ENCODE data around the gene PGAM1. TPM values are rescaled to one million over a fixed set of nuclear protein-coding genes. Genes with fewer than 3 reads are reported as not detected.
A peak's percentile ranks its signal among the peaks of the same experiment; 100 is the strongest.

The PGAM1 gene
- total and polyA plus RNA-seq, 12 donors, result 55.4 to 627 (median 397) TPM

DNA sequence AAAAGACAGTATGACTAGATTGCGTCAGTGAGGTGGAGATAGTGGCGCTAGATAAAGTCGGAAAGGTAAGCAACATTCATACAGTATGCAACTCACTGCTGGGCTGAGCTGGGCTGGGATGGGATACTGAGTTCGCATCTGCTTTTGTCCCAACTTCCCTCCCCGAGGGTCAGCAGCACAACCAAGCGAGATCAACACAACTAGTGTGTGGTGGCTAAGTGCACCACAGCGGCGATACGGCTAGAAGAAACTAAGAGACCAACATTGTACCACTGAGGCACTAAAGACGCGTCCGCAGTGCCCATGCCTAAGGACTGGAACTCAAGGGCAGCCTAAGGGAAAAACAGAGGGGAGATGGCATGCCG is 19.3 kb downstream of the PGAM1 start:
- H3K36me3 ChIP-seq (replicated peaks in 1 of 2), result peaks cover 0 to 20% of the 10 kb centered on the region in 2 donors
- 1 to 3% (median 2%) methylated on average over 13 of the region's 13 CpGs for WGBS, 4 donors
- no peaks in the 10 kb centered on the region for H3K9me3 ChIP-seq (replicated peaks in 1 of 3)
- peaks cover 14 to 39% of the 10 kb centered on the region in 2 donors for H3K4me1 ChIP-seq (replicated peaks in 1 of 2)
- peak overlapping the region; percentile 53 to 98 (median 70) for H3K4me3 ChIP-seq
- peak overlapping the region in 3 of 5 donors; percentile 17 to 79 (median 73) for H3K27ac ChIP-seq
- intact Hi-C loops (cut with DNase I), result no loop called here
- H3K27me3 ChIP-seq, result no peaks in the 10 kb centered on the region
- DNase-seq, result peak in 1 of 7 donors; percentile 35
- TF ChIP-seq, protein P1, sequence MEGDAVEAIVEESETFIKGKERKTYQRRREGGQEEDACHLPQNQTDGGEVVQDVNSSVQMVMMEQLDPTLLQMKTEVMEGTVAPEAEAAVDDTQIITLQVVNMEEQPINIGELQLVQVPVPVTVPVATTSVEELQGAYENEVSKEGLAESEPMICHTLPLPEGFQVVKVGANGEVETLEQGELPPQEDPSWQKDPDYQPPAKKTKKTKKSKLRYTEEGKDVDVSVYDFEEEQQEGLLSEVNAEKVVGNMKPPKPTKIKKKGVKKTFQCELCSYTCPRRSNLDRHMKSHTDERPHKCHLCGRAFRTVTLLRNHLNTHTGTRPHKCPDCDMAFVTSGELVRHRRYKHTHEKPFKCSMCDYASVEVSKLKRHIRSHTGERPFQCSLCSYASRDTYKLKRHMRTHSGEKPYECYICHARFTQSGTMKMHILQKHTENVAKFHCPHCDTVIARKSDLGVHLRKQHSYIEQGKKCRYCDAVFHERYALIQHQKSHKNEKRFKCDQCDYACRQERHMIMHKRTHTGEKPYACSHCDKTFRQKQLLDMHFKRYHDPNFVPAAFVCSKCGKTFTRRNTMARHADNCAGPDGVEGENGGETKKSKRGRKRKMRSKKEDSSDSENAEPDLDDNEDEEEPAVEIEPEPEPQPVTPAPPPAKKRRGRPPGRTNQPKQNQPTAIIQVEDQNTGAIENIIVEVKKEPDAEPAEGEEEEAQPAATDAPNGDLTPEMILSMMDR (IDR thresholded peaks at IDR 0.05), result no peak
- no peak for TF ChIP-seq POLR2A (IDR thresholded peaks at IDR 0.05)

DNA sequence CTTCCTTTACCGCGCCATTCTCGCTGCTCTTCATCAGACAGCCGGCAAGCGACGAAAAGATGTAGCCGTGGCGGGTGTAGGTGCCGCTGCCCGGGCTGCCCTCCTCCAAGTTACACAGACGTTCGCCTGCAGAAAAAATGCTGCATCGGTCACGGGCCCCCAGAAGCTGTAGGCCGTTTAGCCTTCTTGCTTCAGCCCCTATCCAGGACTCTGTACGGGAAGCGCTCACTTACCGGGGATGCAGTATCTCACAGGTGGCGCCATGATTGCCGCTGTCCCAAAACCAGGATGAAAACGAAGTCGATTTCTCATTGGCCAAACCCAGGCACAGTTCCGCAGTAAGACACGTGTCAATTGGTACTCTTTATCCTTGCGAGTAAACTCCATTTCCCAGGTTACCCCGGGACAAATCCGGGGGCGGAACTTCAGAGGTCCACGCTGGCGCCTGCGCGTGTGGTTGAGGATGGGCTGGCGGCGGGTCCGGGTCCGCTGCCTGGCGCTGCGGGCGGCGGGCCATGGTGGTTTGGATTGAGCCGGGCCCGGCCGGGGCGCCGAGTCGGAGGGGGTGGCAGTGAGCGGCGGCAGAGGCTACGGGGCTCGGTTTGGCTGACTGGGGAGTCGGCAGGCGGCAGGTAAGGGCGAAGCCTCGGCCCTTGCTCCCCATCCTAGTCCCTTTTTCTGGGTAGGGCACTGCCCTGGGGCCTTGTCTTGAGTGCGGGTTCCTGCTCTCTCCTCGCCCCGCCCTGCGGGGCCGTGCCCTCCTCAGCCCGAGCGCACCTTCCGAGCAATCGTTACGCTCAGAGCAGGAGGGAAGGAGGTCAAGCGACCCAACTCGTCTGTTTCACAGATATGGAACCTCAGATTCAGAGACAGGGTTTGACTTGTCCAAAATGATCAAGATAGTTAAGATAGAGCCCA is 20.0 kb downstream of the PGAM1 start, which contains the start of the genes EXOSC1 and ZDHHC16:
TSS of gene EXOSC1 (minus strand) at position 285 of the 918 bp plus-strand sequence. CDS start at position 264, 21 bp downstream.
TSS of gene ZDHHC16 (plus strand) at position 454 of the 918 bp plus-strand sequence. CDS start 5,501 bp downstream, outside the sequence.
- Histone ChIP-seq H3K27me3 (no peaks in the 10 kb centered on the region), H3K27ac (peak within 1 kb of the TSS in 4 of 5 donors; percentile 7 to 79 (median 45)), H3K4me1 (replicated peaks in 1 of 2) (peaks cover 14 to 40% of the 10 kb centered on the region in 2 donors), H3K9me3 (replicated peaks in 1 of 3) (no peaks in the 10 kb centered on the region), H3K36me3 (replicated peaks in 1 of 2) (peaks cover 0 to 13% of the 10 kb centered on the region in 2 donors), H3K4me3 (peak within 1 kb of the TSS; percentile 53 to 98 (median 70))
- TF ChIP-seq, protein P1 (IDR thresholded peaks at IDR 0.05), result no peak
- TF ChIP-seq POLR2A (IDR thresholded peaks at IDR 0.05), result peak; percentile 62 to 65
- intact Hi-C loops (cut with DNase I), result no loop called here
- DNase-seq, result peak; percentile 90 to 97 (median 93)
- 0 to 1% (median 0%) methylated on average over 33 to 66 of the region's 66 CpGs for WGBS, 4 donors

DNA sequence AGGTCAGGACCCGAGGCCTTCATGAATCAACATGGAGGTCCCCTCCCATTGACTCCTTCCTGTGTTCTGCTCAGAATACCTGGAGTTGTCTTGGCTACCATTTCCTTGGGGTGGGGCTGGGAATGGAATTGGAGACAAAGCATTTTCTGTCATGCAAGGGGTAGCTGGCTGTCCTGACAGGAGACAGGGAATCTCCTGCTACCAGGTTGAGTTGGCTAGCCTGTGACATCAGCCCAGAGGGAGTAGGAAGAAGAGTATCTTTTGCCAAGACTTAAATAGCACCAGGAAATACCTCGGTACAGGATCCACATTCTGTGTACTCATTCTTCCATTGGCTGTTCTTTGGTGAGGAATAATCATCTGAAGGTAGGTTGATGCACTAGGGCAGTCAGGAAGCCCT is 24.8 kb downstream of the PGAM1 start:
- H3K27me3 ChIP-seq, result no peaks in the 10 kb centered on the region
- peaks cover 8 to 30% of the 10 kb centered on the region in 2 donors for H3K4me1 ChIP-seq (replicated peaks in 1 of 2)
- peak overlapping the region in 1 of 5 donors; percentile 33 for H3K27ac ChIP-seq
- intact Hi-C loops (cut with DNase I), result no loop called here
- H3K9me3 ChIP-seq (replicated peaks in 1 of 3), result no peaks in the 10 kb centered on the region
- H3K4me3 ChIP-seq, result no peak overlapping the region
- whole genome bisulfite sequencing, 4 donors, result 59 to 80% (median 68%) methylated on average over 2 of the region's 2 CpGs
- no peak for DNase-seq
- H3K36me3 ChIP-seq (replicated peaks in 1 of 2), result peaks cover 0 to 23% of the 10 kb centered on the region in 2 donors
- TF ChIP-seq, protein P1 (IDR thresholded peaks at IDR 0.05), result no peak
- no peak for TF ChIP-seq POLR2A (IDR thresholded peaks at IDR 0.05)

DNA sequence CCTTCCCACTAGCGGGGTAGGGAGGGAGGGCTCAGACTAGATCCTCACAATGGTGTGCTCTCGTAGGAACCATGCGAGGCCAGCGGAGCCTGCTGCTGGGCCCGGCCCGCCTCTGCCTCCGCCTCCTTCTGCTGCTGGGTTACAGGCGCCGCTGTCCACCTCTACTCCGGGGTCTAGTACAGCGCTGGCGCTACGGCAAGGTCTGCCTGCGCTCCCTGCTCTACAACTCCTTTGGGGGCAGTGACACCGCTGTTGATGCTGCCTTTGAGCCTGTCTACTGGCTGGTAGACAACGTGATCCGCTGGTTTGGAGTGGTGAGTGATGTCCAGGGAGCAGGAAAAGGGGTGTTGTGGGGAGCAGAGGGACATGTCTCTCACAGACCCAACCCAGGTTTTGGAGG is 25.6 kb downstream of the PGAM1 start:
- Histone ChIP-seq H3K4me3 (no peak overlapping the region), H3K27me3 (no peaks in the 10 kb centered on the region), H3K27ac (no peak overlapping the region), H3K4me1 (replicated peaks in 1 of 2) (peaks cover 7 to 29% of the 10 kb centered on the region in 2 donors), H3K36me3 (replicated peaks in 1 of 2) (peaks cover 0 to 31% of the 10 kb centered on the region in 2 donors), H3K9me3 (replicated peaks in 1 of 3) (no peaks in the 10 kb centered on the region)
- TF ChIP-seq, protein P1 (IDR thresholded peaks at IDR 0.05), result no peak
- TF ChIP-seq POLR2A (IDR thresholded peaks at IDR 0.05), result no peak
- 96 to 98% (median 97%) methylated on average over 14 to 17 of the region's 17 CpGs; no CpG with 5 or more reads in 1 of the 4 donors for WGBS, 4 donors
- intact Hi-C loops (cut with DNase I), result no loop called here
- DNase-seq, result no peak
